Stimulated activated CD4-positive, alpha-beta T cell treated with anti-CD3 and anti-CD28 coated beads, Interleukin-15, amount 100 ng/mL, for 24 hours (primary cell): ENCODE data around the gene ADAMTSL2.

Experiments used
- DNase-seq: peaks from one replicate; pipeline ENCODE4 v3.0.0-alpha.2; 2020

ADAMTSL2 gene

DNA sequence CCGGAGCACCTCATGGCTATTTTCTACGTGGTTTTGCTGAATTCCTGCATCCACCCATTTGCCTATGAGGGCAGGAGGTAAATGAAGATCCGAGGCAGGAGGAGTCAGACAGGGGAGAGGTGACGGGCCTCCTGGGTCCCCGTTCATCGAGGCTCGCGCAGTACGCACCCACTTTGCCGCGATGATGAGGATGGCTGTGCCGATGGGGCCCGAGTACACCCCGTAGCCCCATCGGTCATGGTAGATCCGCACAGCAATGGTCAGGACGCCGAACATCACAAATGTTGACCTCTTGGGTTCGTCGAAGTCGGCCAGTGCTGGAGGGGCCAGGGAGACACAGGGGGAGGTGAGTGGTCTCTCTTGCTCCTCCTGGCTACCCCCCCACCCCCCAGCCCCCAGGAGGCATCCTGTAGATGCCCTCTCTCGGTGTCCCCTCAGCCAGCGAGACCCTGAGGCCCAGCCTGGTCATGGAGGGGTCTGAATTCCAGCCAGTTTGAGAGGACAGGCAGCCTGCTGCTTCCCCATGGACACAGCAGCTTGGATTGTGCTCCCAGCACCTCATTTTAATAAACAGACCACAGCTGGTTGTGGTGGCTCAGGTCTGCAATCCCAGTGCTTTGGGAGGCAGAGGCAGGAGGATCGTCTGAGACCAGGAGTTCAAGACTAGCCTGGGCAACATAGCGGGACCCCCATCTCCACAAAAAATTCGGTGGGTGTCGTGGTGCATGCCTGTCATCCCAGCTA, 15.6 kb upstream of the ADAMTSL2 start:
- DNase-seq, result no peak

DNA sequence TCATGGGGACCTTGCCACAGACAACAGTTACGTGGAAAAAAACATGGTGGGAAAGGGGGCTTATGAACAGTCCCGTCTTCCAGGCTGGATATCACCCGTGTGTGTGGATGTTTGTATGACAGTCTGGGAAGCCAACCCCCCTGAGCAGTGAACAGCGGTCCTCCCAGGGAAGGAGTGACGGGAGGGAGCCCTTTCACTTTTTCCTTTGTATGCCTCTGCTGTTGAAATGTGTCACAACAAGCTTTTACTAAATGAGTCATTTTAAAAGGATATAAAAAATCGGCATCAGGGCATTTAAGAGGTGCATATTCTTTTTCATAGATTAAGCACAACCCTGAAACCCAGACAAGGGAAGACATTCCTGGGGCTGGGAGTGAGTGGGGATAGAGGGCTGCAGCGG, 14.8 kb upstream of the ADAMTSL2 start:
- no peak for DNase-seq

DNA sequence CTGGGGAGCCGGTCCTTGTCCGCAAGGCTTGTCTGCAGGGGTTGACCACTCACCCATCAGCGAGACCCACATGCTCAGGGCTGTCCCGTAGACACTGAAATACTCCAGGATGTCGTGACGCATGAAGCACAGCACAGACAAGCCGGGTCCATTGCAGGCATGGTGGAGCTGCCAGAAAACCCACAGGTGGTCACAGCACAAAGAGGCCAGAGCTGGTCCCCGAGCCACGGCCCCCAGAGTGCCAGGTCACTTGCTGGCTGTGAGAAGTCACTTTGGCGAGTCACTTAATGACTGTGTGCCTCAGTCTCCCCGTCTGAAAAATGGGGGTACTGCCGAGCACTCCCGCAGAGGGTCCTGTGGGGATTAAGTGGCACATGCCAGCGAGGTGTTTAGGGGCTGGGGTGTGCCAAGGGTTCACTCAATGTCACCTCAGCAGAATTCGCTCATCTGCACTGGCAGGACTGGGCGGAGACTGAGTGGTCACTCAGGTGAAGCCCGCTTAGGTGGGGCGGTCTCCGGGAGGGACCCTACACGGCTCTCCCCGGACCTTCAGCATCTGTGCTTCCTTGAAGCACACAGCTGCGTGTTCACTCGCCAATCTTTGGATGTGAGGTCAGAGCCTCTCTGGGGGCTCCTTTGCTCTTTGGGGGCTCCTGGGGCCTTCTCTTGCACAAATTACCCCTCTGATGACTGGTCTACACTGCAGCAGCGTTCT, 14.2 kb upstream of the ADAMTSL2 start:
- no peak for DNase-seq

DNA sequence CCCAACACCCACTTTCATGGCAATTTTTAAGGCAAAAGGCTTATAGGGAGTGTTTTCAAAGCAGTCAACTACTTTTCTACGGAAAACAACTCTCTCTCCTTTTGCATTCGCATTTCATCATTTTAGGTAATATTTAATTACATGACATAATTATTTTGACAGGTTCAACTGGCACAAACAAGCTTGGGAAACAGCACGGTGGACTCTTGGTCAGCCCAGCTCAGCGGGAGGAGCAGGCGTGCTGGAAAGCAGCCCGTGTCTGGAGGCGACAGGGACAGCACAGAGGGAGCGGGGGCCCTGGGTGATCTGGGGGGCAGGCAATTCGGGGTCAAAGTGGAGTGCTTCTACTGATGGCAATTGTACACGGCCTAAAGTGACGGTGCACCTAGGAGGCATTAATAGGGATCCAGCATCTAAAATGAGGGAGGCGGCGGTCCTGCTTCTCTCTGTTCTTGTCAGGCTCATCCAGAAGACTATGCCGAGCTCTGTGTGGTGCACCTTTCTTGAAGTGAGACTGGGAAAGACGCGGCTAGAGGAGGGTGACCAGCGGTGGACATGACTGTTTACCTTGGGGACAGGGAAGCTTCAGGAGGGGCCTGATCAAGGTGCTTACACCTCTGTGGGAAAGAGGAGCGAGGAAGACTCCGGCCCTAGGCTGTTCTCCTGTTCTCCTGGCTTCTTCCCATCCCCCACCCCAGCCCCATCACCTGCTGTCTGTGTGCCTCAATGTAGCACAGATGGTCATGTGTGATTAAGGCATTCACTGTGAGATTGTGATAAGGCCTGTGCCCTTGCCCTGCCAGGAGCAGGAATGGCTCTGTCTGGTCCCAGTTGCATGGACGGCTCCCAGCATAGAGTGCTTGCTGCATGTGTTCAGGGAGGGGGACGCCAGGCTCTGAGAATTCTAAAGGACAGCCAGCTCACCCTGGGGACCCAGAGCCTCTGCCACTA, 13.1 kb upstream of the ADAMTSL2 start:
- DNase-seq, result no peak

DNA sequence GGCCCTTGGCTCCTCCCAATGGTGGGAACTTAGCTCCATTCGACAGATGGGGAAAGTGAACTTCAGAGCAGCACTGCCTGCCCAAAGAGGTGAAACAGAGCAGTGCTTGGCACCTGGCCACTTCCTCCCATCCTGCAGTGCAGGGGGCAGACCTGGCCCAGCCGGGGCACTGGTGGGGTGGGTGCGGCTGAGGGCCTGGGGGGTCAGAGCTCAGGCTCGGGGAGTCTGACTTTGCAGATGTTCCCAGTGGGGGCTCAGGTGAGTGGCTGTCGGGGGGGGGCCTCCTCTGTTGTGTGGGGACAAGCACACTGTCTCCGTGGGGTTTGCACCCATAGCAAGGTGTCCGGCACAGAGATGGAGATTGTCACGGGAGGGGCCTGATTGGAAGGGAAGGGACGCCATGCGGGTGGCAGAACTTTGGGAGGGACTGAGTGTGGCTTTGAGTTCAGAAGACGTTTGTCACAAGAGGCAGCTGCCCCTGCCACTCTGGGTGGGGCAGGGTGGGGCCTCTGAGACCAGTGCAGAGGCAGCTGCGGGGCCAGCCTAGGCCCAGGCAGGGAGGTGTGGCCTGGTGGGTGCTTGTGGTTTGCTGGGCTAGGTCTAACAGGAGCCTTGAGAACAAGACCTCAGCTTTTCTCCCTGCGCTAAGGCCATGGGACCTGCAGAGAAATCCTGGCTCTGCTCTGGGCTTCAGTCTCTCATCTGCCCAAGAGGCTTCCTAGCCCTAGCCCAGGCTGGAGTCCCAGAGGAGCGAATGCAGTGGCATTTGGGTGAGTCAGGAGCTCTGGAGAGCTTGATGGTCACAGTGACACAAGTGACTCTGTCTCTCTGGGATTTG, 12.2 kb upstream of the ADAMTSL2 start:
- DNase-seq, result no peak

DNA sequence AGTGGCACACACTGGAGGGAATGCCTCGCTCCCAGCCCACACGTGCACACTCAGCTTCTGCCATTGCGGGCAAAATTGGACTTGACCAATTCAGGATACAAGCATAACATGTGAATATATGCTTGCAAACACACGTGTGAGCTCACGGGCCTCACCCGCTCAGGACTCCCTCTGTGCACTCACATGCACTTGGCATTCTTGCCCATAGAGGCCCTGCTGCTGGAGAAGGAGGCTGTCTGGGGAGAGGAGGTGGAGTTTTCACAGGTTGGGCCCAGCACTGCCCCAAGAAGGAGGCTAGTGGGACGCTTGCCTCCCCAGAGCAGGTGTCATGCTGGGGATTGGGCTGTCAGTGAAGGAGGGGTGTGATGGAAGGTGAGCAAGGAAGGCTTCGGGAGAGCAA, 11.4 kb upstream of the ADAMTSL2 start:
- no peak for DNase-seq

DNA sequence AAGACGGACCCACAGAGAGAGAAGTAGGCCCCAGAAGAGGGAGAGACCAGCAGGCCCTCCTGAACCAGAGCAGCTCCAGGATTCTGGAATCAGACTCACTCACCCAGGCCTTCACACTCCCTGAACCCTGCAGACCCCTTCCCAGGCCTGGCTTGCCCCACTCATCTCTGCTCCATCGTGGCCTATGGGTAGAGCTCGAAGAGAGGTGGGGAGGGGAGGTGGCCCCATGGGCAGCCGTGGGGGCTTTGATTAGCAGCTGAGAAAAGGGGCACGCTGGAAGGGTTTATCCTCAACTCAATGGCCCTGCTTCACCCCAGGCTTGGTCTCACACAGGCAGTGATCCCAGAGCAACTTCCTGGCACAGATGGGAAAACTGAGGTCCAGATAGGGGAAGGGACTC, 10.4 kb upstream of the ADAMTSL2 start:
- DNase-seq, result no peak

DNA sequence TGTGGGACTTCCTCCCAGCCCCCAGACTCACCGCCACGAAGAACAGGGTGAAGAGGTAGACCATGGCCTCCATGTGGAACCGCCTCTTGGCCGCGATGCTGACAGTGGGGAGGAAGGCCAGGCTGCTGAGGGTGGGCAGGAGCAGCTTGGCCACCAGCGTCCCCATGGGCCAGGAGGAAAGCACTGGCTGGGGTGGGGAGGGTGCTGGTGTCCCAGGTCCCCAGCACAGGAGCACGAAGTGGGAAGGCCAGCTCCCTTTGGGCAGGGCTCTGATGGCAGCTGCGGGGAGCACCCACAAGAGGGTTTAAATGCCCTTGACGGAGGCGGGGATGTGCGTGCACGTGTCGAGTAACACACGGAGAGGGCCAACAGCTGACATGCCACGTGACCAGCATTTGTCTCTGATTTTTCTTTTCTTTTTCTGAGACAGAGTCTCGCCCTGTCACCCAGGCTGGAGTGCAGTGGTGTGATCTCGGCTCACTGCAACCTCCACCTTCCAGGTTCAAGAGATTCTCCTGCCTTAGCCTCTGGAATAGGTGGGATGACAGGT, 9.8 kb upstream of the ADAMTSL2 start, which contains the start of gene MYMK:
TSS of gene MYMK (minus strand) at position 281 of the 550 bp plus-strand sequence. CDS start at position 166, 115 bp downstream.
- no peak for DNase-seq

DNA sequence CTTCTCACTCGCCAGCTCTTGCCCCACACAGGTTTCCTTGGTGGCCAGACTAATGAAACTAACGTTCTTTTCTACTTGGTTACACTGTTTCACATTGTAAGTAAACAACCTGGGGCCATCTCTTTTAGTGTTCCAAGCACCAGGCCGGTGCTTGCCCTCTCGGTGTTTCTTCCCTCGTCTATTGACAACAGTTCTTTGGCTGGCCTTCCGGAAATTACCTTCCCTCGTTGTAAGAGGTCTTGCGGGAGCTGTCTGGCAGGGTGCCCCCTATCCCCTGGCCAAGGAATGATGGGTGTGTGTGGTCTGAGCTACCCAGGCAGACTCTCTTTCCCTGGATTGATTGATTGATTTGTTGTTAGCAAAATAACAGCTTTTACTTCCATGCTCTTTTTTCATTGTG, 8.8 kb upstream of the ADAMTSL2 start:
- DNase-seq, result no peak

DNA sequence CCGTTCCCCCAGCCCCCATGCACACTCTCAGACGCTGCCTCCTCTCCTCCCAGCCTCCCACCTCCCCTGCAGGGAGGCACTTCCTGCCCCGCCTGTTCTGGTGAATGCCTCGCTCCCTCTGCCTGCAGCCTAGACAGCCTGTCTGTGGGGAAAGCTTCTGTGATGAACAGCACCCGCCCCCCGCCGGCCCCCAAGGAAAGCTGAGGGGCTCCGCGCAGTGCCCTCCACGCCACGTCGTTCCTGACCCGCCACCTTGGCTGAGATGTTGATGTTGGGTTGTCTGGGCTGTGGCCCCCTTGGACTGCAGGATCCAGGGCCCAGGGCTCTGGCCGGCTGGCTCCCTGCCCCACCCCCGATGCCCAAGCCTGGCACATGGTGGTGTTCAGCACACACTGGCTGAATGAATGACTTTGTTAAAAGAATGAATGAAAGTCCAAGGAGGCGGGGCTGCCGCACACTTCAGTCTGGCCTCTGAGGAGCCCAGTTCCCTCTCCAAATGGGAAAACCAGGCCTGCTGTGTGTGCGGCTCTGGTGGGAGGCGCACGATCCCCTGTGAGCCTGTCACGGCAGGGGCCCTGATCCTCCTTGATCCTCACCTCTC, 7.7 kb upstream of the ADAMTSL2 start:
- DNase-seq, result no peak

DNA sequence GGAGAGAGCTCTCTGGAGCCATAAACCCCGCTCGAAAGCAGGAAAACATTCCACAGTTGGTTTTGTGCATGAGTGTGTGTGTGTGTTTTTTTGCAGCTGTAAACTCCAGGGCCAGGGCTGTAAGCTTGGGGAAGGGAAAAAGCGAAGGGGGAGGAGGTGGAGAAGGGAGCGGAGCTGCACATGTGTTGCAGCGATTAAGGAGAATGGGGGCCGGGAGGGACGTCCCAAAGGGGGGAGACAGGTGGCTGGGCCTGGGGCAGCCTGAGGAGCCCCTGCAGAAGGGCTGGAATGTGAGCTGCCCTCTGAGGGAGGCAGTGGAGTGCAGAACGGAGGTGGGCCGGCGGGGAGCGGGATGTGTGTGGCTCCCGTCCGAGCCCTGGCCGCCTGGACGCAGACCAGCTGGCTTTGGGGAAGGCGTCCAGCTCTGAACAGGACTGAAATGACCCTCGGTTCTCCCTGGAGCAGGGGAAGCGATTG, 7.0 kb upstream of the ADAMTSL2 start:
- DNase-seq, result no peak

DNA sequence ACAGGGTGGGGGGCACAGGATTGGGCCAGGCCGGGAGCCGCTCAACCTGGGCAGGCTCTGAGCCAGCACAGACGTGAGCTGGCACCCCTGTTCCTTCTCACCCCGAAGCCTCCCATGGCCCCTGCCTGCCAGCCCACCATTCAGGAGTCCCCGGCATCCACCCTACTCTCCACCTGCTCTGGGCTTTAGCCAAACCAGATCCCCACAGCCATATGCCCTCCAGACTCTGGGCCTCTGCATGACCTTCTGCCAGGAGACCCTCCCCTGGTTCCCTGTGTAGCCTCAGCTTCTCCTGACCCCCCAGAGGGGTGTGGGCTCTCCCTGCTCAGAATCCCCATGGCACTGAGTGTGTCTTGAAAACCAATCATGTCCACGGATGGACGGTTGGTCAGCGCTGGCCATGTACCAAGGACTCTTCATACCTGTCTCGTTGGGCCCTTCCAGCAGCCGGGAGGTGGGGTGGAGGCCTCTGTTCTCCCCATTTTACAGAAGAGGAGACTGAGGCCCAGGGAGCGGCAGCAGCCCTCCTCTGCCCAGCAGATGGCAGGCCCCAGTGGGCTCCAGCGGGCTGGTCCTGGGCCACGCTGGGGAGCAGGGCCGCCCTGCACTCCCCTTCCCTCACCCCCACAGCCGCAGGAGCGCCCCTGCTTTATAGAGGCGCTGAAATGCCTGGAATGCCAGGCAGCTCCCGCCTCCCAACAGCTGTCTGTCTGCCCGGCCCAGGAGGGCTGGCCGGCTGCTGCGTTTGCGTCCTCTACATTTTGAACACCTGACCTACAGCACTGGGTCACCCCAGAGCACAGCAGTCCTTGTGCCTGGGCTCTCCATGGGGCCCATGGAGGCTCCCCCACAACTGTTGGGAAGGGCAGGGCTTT, 6.3 kb upstream of the ADAMTSL2 start:
- no peak for DNase-seq

DNA sequence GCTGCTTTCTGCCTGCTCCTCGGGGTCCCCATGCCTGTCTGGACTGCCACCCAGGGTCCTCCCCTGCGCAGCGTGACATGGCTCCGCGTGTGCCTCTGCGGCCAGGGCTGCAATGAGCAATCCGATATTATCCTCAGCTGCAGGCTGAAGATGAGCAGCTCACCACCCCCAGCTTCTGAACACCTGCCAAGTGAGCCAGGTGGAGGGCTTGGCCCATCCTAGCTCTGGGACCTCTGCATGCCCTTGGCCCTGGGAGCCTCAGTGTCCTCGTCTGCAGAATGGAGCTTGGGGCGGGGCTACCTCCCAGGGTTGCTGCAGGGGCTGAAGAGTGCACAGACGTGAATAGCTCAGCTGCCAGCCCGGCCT, 5.6 kb upstream of the ADAMTSL2 start:
- DNase-seq, result no peak

DNA sequence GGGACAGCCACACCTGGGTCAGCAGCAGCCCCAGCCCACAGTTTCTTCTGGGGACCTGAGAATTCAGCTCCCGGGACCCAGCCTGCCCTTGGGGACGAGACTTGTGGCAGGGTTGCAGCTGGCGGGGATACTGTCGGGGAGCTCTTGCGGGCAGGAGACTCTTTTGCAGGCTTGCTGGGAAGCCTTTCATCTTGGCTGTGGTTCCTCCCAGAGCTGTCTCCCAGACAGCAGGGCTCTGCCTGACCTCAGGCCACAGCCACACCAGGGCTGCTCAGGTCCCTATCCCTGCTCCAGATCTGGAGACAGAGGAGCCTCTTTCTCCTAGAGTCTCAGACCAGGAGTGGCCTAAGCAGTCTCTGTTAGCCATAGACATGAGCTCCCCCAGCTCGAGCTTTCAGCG, 5.0 kb upstream of the ADAMTSL2 start:
- DNase-seq, result no peak

DNA sequence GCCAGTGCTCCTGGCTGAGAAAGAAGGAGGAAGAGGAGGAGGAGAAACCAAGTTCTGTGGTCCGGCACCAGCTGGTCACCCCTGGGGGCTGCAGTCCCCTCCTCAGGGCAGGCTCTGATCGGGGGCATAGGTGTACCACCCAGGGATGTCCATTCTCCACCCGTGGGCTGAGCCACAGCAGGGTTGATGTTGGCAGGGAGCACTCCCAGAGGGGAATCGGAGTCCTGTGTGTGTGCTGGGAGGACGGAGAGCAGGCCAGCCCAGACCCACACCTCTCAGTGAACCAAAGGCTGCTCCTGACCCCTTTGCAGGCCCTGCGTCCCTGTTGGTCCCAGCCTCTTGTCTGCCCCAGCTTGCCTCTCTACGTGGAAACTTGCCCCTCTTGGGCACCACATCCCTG, 4.6 kb upstream of the ADAMTSL2 start:
- DNase-seq, result no peak

DNA sequence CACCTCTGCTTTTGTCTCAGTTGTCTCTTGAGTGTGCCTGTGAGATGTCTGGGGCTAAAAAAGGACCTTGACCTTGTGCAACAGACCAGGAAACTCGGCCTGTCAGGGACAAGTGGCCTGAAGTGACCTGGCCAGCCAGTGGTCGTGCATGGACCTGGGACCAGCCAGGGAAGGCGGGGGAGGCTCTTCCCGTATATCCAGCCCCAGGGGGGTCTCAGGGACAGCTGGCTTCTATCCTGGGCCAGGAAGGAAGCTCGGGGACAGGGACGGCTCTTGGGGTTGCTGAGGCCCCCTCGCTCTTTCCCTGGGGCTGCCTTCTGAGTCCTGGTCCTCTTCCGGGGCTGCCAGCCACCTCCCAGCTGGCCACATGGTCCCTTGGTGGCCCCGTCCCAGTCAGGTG, 3.2 kb upstream of the ADAMTSL2 start:
- DNase-seq, result no peak

DNA sequence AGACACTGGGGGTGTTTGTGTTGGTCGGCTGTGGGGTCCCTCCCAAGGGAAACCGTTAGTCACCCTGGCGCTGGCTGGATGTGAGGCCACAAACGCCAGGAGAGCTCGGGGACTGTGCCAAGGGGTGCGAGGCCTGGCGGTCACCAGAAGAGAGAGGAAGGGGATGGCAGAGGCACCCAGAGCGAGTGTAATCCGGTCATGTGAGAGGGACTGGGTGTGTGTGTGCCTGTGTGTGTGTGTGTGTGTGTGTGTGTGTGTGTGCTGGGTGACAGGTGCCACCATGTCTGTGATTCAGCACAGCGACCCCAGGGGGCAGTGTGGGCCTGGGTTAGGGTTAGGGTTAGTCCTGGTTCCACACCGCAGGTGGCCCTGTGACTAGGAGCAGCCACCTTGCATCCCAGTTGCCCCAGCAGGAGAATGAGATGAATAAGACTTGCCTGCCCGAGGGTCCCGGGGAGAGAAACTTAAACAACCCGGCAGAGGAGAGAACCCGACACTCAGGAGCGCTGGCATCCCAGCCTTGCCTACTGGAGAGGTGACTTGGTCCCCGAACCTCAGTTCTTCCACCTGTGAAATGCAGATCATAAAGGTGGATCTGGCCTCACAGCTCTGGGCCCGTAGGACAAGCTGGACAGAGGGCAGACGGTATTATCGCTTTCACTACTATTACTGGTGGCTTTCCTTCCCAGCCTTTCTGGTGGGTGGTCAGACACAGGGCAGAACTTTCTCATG, 1.4 kb upstream of the ADAMTSL2 start:
- peak; percentile 84 for DNase-seq

DNA sequence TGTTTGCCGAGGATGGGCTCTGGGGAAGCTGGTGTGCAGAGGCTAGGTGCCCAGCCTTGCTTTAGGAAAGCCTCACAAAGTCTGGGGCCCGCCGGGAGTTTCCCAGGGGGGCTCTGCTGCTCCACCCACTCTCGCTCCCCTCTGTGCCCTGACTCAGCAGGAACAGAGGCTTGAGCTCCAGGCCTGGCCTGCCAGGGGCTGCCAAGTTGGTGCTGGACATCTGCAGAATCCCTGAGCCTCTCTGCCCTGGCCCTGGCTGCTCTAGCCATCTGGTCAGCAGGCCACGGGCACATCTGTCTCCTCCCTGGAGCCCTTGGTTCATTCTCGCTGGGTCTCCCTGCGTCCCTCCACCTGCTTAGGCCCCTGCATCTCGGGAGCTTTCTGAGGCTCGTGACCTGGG, 647 bp upstream of the ADAMTSL2 start:
- no peak for DNase-seq

DNA sequence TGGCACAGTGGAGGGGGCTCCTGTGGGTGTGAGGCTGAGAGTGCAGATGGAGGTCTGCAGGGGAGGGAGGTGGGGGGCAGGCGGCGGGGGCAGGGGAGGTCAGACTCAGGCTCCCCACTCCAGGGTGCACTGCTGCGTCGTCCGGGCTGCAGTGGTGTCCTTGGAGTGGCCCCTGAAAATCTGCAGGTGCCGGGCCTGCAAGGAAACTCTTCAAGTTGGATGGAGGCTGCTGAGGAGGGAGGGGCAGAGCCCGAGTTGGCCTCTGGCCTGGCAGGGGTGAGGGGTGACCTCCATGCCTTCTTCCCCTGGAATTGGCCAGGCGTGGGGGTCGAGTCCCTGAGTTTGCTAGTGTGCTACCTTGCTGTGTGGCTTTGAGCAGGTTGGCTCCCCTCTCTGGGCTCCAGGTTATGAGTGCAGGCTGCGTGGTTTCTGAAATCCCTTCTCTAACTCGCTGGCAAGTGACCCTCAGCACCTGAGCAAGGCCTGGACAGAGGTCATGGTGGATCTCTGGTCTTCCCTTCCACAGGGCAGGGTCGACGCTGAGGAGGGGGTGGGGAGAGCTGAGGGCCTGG, 888 bp downstream of the ADAMTSL2 start:
- no peak for DNase-seq

DNA sequence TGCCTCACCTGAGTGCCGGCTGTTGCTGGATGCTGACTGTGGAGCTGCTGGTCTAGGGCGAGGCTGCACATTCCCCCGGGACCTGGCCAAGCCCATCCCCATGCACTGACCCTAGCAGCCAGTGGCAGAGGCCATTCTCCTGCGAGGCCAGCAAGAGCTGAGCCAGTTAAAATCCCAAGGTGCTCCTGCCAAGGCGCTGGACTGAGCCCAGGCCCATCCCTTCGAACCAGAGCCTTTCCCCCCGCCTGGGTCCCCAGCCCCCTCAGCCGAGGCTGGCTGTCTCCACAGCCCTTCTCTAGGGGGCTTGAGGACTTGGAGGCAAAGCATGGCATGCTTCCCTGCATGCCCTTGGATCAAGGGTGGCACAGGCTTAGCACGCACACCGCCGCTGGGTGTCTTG, 1.6 kb downstream of the ADAMTSL2 start:
- DNase-seq, result no peak
